ENCODE data around the gene CARMIL3.

- TF ChIP-seq EZH2phosphoT487 (IDR thresholded peaks at IDR 0.05; ENCODE audit: low read length) (no peak), CTCF (IDR thresholded peaks at IDR 0.05; ENCODE audit: low read length) (no peak)
These were observed 51.6 kb downstream of the CARMIL3 start for GRCh38 chr14:24103451-24103850.
